GM12873 (cell line): ENCODE data around the gene OR52B6.

ENCODE experiments used
- TF ChIP-seq, protein P1 (sequence below): IDR thresholded peaks from 2 replicates; pipeline ENCODE4 v1.5.1; 2012; ENCODE audit warnings: low read depth, mild to moderate bottlenecking, moderate library complexity, low read length, control low read depth; ENCODE audit not compliant: insufficient read depth; ENCODE audit errors: missing control alignments

OR52B6 gene

GRCh38 chr11:5597953-5598352 lies 17.3 kb downstream of the OR52B6 start:
- TF ChIP-seq, protein P1, sequence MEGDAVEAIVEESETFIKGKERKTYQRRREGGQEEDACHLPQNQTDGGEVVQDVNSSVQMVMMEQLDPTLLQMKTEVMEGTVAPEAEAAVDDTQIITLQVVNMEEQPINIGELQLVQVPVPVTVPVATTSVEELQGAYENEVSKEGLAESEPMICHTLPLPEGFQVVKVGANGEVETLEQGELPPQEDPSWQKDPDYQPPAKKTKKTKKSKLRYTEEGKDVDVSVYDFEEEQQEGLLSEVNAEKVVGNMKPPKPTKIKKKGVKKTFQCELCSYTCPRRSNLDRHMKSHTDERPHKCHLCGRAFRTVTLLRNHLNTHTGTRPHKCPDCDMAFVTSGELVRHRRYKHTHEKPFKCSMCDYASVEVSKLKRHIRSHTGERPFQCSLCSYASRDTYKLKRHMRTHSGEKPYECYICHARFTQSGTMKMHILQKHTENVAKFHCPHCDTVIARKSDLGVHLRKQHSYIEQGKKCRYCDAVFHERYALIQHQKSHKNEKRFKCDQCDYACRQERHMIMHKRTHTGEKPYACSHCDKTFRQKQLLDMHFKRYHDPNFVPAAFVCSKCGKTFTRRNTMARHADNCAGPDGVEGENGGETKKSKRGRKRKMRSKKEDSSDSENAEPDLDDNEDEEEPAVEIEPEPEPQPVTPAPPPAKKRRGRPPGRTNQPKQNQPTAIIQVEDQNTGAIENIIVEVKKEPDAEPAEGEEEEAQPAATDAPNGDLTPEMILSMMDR = no peak

DNA sequence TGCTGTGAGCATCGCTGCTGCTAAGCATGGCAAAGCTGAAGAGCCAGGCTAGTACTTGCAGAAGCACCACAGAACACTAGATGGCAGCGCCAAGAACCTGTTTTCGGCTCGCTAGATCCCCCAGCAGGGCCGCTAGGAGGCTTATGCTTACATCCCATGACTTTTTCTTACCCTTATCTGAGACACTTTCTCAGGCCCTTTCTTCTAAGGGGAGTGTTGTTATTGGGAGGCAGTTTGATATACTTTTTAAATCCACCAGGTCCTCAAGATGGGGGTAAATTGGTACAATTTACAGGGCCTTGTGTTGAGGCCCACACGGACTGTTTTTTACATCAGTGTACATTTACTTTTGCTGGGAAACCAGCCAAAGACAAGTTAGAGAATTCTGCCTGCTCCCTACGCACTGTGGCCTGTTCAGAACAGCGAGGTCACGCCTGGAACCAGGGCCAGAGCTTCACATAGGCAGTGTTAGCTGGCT lies 19.7 kb downstream of the OR52B6 start:
- TF ChIP-seq, protein P1 = peak; percentile 78

DNA sequence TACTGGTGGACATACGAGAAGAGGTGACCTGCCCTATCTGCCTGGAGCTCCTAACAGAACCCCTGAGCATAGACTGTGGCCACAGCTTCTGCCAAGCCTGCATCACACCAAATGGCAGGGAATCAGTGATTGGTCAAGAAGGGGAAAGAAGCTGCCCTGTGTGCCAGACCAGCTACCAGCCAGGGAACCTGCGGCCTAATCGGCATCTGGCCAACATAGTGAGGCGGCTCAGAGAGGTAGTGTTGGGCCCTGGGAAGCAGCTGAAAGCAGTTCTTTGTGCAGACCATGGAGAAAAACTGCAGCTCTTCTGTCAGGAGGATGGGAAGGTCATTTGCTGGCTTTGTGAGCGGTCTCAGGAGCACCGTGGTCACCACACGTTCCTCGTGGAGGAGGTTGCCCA lies 22.6 kb downstream of the OR52B6 start:
- TF ChIP-seq, protein P1 = no peak

GRCh38 chr11:5604896-5605295 lies 24.2 kb downstream of the OR52B6 start:
- TF ChIP-seq, protein P1 = no peak

GRCh38 chr11:5605849-5606248 lies 25.2 kb downstream of the OR52B6 start:
- TF ChIP-seq, protein P1 = peak; percentile 8

GRCh38 chr11:5608808-5609207 lies 28.1 kb downstream of the OR52B6 start:
- TF ChIP-seq, protein P1 = no peak

GRCh38 chr11:5610446-5610845 lies 29.8 kb downstream of the OR52B6 start:
- TF ChIP-seq, protein P1 = no peak
